ENCODE measurements around the gene ACSS1.
"Not testable (repeated sequence)": the region's sequence is repeated elsewhere in the genome, so short reads cannot be mapped to it uniquely, and the experiment has no call there.

The ACSS1 gene

DNA sequence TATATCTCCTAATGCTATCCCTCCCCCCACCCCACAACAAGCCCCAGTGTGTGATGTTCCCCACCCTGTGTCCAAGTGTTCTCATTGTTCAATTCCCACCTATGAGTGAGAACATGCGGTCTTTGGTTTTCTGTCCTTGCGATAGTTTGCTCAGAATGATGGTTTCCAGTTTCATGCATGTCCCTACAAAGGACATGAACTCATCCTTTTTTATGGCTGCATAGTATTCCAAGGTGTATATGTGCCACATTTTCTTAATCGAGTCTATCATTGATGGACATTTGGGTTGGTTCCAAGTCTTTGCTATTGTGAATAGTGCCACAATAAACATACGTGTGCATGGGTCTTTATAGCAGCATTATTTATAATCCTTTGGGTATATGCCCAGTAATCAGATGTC is 56.6 kb downstream of the ACSS1 start:
- not testable (repeated sequence) for H3K4me3 ChIP-seq (ENCODE audit: low read depth, low read length); DNase-seq (ENCODE audit: low read depth)

DNA sequence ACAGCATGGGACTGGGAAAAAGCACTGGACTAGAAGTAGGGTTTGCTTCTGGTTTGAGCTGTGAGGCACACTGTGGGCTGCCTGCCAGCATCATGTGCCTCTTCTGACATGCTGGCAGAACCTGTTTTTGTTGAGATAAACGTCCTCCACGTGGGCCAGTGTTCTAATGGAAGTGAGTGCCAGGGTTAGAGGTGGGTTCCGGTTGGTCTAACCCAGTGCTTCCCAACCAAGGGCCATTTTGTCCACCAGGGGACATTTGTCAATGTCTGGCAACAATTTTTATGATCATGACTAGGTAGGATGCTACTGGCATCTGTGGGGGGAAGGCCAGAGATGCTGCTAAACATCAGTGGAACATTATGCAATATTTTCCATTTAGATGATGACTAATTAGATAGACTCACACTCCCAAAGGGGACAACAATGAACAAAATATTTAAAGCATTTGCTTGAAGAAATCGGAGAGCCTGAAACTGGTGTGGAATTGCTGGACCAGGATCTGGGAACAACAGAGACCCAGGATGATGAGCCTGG is 57.6 kb downstream of the ACSS1 start:
- H3K4me3 ChIP-seq (ENCODE audit: low read depth, low read length) = no peak overlapping the region

DNA sequence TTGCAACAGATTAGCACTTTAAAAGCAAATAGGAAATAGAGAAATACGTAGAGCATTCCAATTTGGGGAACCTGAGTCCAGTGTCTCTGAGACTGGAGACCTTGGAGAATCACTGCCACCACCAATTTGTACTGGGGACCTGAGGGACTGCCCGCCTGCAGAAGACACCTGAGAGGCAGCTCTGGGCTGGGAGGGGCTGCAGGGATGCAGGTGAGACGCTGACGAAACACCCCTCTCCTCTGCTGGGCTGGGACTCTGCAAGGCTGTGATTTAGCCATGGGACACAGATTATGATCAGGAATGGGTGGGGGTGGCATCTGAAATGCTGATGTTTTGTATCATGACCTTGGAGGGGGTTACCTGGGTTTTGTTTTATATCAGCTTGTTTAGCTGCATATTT is 58.4 kb downstream of the ACSS1 start:
- H3K4me3 ChIP-seq (ENCODE audit: low read depth, low read length) = no peak overlapping the region
- no peak for DNase-seq (ENCODE audit: low read depth)

More for the DNA sequence above, 57.6 kb downstream of the ACSS1 start:
- peak; percentile 74 for DNase-seq (ENCODE audit: low read depth)

DNA sequence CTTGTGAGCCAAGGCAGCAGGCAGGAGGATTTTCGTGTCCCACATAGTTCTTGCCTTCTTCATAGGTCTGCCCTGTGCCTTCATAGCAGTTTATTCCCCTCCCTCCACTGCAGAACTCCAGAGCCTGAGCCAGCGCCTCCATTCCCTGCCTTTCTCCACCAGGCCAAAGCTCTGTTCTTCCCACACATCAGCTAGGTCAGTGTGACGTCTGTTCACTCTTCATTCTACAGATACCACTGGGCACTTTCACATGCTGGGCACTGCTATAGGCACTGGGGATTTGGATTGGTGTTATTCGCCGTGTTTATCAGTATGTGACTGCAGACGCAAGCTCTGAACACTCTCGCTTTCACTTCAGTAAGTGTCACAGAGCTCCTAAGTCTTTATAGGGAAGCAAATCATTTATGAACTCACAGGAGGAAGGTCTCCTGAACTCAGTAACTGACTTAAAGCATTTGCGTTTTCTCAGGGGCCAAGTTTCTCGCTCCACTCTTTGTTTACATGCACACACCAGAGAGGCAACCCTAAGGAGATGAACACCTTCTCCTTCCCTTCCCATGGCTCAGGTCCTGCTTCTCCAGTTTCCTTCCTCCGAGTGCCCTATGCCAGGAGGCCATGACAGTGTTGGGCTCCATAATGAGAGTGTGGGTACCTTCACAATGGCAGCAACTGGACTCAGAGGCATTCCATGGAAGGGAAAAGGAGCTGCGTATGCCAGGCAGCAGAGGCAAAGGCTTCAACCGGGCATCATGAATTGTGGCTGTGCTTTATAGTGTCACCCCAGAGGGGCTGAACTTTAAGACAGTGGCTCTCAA is 59.1 kb downstream of the ACSS1 start:
- H3K4me3 ChIP-seq (ENCODE audit: low read depth, low read length) = no peak overlapping the region
- DNase-seq (ENCODE audit: low read depth) = no peak

DNA sequence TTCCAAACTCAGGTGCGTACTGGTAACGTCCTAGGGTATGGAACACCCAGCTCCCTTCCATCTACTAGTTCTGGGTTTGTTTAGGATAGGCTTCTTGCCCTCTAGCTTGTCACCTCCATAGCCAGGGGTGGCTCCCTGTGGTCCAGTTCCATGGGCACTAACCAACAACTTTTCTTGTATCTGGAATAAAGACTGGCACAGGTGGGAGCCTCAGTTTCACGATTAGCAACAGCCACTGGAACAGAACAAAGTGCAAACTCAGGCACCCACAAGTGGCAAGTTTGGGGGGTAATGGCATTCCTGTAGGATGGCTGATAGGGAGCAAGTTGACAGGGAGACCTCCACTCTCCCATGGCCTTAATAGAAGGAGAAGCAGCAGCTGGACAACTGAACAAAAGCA is 59.8 kb downstream of the ACSS1 start:
- DNase-seq (ENCODE audit: low read depth) = no peak
- no peak overlapping the region for H3K4me3 ChIP-seq (ENCODE audit: low read depth, low read length)

DNA sequence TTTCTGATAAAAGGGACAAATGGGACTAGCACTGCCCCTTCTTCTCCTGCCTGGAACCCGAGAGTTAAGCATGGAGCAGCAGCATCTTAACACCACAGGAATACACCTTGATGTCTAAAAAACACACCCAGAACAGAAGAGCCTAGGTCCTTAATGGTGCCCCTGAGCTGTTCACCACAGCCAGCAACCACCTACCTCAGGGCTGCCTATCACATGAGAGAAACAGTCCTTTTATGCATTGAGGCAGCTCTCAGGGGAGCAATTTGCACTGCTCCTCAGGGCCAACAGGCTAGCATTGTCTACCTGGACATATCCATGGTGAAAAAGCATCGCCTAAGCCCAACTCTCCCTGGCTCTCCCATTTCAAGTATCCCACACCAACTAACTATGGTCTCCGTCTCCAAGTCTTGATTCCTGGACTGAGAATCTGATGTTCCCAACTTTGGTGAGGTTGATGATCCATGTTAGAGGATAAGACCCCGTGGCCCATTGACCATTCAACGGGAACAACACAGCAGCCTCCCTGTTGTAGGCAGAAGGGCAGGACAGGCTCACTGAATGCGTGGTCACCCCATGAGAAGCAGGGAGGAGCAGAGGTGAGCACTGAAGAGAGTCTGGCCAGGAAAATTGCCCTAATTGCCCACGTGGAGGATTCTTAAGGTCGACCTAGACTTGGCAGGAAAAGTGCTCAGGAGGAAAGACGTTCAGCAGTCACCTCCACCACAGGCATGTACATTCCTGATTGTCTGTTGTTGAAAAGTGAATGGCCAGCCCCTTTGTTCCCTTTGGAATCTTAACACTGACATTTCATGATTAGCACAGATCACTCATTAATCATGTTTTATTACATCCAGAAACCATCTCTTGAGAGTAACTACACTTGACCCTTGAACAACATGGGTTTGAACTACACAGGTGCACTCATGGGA is 61.2 kb downstream of the ACSS1 start:
- H3K4me3 ChIP-seq (ENCODE audit: low read depth, low read length) = no peak overlapping the region
- DNase-seq (ENCODE audit: low read depth) = no peak

DNA sequence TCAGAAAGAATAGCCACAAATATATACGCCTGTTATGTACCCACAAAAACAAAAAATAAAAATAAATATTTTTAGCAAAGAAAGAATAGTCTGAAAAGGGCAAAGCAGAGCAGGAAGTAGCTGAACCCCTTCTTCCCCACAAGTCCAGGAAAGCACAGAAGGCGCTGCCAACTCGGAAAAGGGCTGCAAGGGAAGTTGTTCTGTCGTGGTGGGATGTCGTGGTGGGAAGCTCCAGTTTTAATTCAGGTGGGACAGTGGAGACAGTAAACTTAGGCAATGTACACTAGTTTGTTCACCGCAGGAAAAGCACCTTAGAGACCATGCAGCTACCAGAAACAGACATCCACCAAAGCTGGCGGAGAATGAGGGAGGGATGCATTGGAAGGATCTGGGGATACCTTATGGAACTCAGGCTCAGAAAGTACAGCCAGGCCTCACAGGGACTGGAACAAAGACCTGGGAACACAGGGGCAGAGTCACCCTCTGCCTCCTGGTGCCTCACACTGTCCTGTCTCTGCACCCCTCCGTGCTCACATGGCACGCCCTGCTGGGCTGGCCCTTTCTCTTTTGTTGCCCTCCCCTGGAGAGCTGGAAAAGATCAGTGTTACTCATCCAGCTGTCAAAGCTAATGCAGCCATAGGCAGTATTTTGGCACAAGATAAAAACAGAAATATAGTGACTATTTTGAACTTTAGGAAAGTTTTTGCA is 62.0 kb downstream of the ACSS1 start:
- DNase-seq (ENCODE audit: low read depth) = no peak
- H3K4me3 ChIP-seq (ENCODE audit: low read depth, low read length) = no peak overlapping the region

DNA sequence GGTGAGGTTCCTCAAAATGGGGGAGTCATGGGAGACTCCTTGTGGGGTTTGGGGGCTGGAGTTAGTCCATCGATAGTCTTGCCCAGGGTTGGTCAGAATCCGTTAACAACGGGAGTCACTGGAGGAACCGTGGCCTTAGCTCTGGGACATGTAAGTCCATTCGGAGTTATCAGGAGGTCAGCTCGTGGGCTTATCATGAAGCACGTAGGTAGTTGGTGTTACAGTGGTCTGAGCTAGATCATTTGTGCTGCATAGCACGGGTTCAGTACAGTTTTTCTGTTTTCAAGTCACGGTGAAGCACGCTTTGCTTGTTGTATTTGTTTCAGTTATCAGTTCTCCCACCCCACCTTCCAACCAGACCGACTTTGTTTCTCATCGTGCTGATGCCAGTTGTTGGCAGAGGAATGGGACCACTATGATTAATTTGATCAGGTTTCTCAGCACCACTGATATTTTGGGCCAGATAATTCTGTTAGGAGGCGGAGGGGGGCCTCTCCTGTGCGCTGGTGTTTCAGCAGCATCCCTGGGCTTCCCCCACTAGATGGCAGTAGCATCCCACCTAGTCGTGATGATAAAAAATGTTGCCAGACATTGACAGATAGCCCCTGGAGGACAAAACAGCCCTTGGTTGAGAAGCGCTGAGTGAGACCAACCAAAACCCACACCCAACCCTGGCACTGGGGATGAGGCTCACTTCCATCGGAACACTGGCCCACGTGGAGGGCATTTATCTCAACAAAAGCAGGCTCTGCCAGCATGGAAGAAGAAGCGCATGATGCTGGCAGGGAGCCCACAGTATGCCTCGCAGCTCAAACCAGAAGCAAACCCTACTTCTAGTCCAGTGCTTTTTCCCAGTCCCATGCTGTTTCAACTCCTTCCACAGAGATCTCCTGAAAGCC is 63.2 kb downstream of the ACSS1 start:
- peak; percentile 17 for DNase-seq (ENCODE audit: low read depth)

DNA sequence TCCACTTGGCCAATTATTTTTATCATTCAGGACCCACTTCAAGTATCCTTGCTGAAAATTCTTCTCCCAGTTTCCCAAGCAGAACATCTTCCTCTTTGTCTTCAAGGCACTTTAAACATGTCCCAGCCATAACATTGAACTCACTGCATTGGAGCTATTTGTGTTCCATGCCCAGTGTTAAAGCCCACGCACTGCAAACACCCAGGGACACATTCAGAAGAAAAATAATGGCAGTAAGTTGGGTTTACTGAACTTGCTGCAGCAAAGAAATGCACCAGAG is 63.8 kb downstream of the ACSS1 start:
- H3K4me3 ChIP-seq (ENCODE audit: low read depth, low read length) = no peak overlapping the region
- no peak for DNase-seq (ENCODE audit: low read depth)

More for the DNA sequence above, 63.2 kb downstream of the ACSS1 start:
- peak overlapping the region; percentile 10 for H3K4me3 ChIP-seq (ENCODE audit: low read depth, low read length)

DNA sequence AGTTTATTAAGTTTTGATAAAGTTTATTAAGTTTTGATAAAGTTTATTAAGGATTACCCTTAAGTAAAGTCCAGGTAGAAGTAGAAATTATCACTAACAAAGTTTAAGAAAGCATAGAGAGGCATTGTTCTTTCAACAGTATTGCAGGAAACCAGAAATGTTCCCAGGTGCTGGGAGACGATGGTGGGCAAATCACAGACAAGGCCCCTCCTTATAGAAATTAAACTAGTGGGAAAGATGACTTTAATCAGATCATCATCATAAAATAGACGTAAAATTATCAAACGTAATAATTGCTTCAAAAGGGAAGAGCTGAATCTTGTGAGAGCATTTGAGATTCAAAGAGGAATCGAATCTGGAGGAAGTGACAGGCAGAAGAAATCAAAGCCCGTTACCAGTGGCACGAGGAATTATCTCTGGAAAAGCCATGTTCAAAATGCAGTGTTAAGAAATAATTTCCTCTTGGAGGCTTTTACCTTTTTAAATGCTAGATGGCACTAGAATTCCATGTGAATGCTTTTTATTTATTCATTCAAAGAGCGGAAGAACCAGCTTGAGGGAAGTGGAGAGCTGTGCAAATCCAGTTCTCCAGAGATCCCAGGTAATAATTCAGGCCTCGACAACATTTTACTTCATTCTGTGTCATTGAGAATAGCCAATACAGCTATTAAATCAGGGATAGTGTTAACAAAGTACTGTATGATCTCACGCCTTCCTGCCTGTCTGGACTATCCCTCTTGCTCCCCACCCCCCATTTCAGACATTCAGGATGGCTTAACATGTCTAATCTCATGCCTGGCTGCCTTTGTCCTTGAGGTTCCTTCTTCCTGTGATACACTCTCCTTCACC is 64.4 kb downstream of the ACSS1 start:
- DNase-seq (ENCODE audit: low read depth) = no peak
- H3K4me3 ChIP-seq (ENCODE audit: low read depth, low read length) = peak overlapping the region; percentile 88

DNA sequence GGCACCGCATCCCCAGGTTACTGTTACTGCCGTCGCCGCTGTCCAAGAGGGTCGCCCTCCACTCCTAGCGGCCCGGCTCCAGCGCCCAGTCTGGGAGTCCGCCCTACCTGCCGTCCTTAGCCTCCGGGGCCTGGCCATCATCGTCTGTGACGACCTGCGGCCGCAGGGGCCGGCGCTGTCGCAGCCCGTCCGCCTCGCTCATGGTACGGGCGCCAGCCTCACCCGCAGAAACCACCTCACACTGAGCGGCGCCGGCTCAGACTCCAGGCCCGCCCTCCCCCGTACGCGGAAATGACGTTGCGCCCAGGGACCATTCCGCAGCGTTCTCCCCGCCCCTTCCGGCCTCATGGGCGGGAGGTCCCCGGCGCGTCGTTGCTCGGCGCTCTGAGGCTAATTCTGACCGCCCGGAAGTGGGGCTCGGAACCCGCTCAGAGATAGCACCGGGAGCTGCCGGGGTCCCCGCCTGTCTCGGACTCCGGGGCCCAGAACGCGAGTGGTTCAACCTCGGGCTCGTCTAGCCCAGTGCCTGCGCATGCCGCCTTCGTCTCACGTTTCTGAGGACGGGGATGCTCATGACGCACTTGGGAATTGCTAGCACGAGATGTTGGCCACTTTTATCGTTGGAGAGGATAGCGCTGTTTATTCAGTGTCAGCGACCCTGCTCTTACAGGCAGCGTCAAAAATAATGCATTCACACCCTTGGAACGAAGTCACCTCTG is 65.3 kb downstream of the ACSS1 start, which contains the start of gene APMAP:
APMAP (minus strand) TSS at position 265 of the 719 bp plus-strand sequence; CDS start at position 202, 63 bp downstream.
- peak within 1 kb of the TSS; percentile 88 for H3K4me3 ChIP-seq (ENCODE audit: low read depth, low read length)
- peak; percentile 65 for DNase-seq (ENCODE audit: low read depth)

DNA sequence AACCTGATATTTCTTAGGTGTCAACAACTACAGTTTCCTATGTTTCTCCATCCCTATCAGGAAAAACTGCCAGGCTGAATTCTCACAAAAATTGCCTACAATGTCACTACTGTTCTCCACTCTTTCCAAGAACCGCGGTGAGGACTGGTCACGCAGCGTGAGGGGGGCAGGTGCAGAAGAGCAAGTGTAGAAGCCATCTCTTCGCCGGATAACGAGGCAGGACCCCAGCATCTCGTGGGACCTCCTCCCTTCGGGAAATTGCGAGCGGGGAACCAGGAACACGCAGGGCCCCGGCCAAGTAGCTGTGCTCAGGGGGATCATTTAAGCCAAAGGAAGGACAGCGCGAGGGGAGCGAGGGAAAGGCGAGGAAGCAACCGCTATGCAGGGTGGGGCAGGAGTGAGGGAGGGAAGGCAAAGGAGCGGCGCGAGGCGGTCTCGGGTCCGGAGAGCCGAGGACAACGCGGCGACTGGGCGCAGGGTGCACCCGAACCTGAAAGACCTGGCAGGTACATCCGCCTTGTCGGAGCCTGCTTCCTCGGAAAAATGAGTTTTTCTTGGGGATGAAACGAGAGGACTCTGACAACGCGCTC is 65.9 kb downstream of the ACSS1 start:
- H3K4me3 ChIP-seq (ENCODE audit: low read depth, low read length) = peak overlapping the region; percentile 88
- DNase-seq (ENCODE audit: low read depth) = no peak

DNA sequence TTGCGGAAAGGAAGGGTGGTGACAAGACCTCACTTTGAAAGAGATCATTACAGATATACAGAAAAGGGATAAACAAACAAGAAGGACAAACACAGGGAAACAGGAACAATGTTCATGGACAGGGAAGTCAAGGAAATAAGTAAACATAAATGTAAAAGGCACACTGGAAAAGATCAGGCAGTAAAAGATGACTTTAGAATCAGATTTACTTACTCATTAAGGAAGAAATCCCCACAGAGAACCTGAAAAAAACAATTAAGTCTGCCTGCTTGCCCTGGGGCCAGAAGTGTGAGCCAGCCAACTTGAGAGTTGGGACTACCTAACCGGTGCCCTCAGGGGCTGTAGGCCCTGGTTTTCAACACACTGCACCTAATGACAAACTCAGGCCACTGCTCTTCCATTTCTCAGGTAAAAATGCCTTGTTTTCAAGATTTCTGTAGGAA is 67.1 kb downstream of the ACSS1 start:
- DNase-seq (ENCODE audit: low read depth) = no peak
- no peak overlapping the region for H3K4me3 ChIP-seq (ENCODE audit: low read depth, low read length)

DNA sequence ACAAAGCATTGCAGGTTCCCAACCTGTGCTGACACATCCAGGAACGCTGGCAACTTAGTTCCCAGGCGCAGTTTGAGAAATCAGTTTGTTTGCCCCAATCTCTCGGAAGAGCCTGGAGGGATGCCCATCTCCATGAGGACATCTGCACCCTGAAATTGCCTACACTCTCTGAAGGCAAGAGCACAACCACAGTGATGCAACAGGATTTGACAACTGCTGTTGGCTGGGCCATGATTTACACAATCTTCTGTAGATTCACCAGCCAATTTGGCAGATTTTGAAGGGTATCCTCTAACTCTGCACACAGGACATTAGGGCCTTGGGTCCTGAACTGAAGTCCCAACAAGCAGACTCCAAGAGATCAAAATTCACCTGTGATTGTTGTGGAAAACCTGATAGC is 68.8 kb downstream of the ACSS1 start:
- no peak overlapping the region for H3K4me3 ChIP-seq (ENCODE audit: low read depth, low read length)
- no peak for DNase-seq (ENCODE audit: low read depth)

DNA sequence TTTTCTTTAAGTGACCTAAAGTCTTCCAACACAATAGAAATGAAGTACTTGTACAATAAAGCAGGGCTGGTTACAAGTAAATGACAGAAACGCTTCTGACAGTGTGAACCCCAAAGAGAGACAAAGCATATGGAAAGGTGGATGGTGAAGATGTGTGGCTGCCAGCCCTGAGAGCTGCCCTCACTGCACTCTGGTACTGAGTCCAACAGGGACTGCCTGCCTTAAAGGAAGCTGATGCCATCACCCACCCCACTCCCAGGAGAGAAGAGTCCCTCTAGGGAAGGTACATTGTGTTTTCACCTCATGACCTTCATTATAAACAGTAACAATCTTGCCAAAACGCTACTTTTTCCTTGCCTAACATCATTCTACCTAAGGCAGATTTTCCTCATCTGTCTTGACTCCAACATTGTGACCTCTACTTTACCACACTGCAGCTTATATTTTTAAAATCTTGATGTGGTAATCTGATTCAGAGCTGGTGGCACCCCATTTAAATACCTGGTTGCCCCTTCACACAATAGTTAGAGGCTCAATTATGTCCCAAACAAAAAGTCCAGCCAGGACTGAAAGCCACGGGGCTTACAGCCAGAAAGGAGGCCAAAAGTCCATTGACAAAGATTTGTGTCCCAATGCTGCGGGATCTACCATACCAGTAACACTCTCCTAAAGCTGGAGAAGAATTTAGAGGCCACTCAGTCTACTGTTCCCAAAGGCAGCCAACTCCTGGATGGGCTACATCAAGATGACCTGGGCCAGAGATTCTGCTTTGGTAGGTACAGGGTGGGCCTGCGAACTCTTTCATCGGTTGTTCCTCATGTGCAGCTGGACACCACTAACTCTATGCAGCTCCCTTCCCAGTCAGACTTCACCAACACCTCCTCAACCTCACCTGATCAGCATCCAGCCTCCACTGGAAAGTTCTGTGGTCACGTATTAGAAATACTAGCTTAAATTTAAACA is 69.8 kb downstream of the ACSS1 start:
- H3K4me3 ChIP-seq (ENCODE audit: low read depth, low read length) = no peak overlapping the region
- DNase-seq (ENCODE audit: low read depth) = no peak

DNA sequence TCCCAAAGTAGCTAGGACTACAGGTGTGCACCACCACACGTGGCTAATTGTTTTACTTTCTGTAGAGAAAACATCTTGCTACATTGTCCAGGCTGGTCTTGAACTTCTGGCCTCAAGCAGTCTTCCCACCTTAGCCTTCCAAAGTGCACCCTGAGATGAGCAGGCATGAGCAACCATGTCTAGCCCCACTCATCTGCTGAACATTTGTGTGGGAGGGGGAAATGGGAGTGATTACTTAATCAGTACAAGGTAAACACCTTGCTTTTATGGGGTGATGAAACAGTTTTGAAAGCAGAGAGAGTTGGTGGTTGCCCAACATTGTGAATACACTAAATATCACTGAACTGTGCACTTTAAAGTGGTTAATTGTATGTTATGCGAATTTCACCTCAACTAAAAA is 70.7 kb downstream of the ACSS1 start:
- no peak overlapping the region for H3K4me3 ChIP-seq (ENCODE audit: low read depth, low read length)
- DNase-seq (ENCODE audit: low read depth) = peak; percentile 24
